Vagina (tissue), 2 donors: ENCODE measurements around the gene ADGRG6.
"Not testable (repeated sequence)": the region's sequence is repeated elsewhere in the genome, so short reads cannot be mapped to it uniquely, and the experiment has no call there.

Source experiments
- CTCF ChIP-seq, 3 experiments: fragments of 450-650 bp in 2 of 3; fragments of 200-600 bp in 1 of 3; sonication (generic) in 1 of 3; IDR thresholded peaks; one replicate each; pipeline ENCODE4 v1.5.1; 2017 to 2019; ENCODE audit warnings: antibody characterized with exemption in 3 of 3, mild to moderate bottlenecking in 2 of 3, moderate library complexity in 2 of 3
- POLR2A ChIP-seq, 2 donors: fragments of 450-650 bp; IDR thresholded peaks; one replicate each; pipeline ENCODE4 v1.6.1; 2017; ENCODE audit warnings: antibody characterized with exemption in 2 of 2, mild to moderate bottlenecking in 2 of 2, moderate library complexity in 2 of 2
- POLR2AphosphoS5 ChIP-seq, 2 donors: sonication (generic); formaldehyde crosslinking; IDR thresholded peaks; one replicate each; pipeline ENCODE4 v1.9.0; 2017; ENCODE audit warnings: antibody characterized with exemption in 2 of 2, mild to moderate bottlenecking in 2 of 2, low read depth in 1 of 2; ENCODE audit not compliant: insufficient read depth in 1 of 2

- TF ChIP-seq POLR2A (IDR thresholded peaks at IDR 0.05); CTCF (IDR thresholded peaks at IDR 0.05); POLR2AphosphoS5 (IDR thresholded peaks at IDR 0.05; ENCODE audit: insufficient read depth in 1 of 2, low read depth in 1 of 2): not testable (repeated sequence)
Measured at GRCh38 chr6:142450856-142451255, 149.0 kb downstream of the ADGRG6 start.
